ENCODE measurements around the gene SUN3. TPM values are rescaled to one million over a fixed set of nuclear protein-coding genes. Genes with fewer than 3 reads are reported as not detected.

SUN3 gene
- polyA plus RNA-seq, 1 donor from 2014 or later = not detected

- Histone ChIP-seq H3K27ac (ENCODE audit: low read length) (no peak overlapping the region), H4K20me1 (ENCODE audit: insufficient read depth) (no peaks in the 10 kb centered on the region), H2AFZ (ENCODE audit: low read depth, low read length) (no peak overlapping the region), H3K79me2 (replicated peaks; ENCODE audit: insufficient read depth, low read length) (no peaks in the 10 kb centered on the region), H3K36me3 (ENCODE audit: insufficient read depth, low read length) (peaks cover 13% of the 10 kb centered on the region), H3K9me2 (ENCODE audit: insufficient read depth, low read length) (no peaks in the 10 kb centered on the region), H3K9ac (ENCODE audit: low read length) (no peak overlapping the region), H3K27me3 (ENCODE audit: insufficient read depth, low read depth, low read length) (no peaks in the 10 kb centered on the region), H3K9me3 (ENCODE audit: low read length) (peaks cover 5% of the 10 kb centered on the region), H3K4me3 (ENCODE audit: low read length) (no peak overlapping the region), H3K4me2 (ENCODE audit: low read length) (no peak overlapping the region), H3F3A (ENCODE audit: insufficient read depth, low read length, poor library complexity, severe bottlenecking) (no peaks in the 10 kb centered on the region)
- no peak for TF ChIP-seq RAD21 (conservative IDR thresholded peaks at IDR 0.05)
- TF ChIP-seq POLR2AphosphoS5 (IDR thresholded peaks at IDR 0.05) = no peak
- TF ChIP-seq MXI1 (conservative IDR thresholded peaks at IDR 0.05; ENCODE audit: poor library complexity, severe bottlenecking) = no peak
Observed at GRCh38 chr7:47956220-47956619, 72.7 kb downstream of the SUN3 start.

GRCh38 chr7:47954231-47954911 lies 74.5 kb downstream of the SUN3 start:
- Histone ChIP-seq H3K4me3 (ENCODE audit: low read length) (no peak overlapping the region), H3K27ac (ENCODE audit: low read length) (no peak overlapping the region), H3K36me3 (ENCODE audit: insufficient read depth, low read length) (peaks cover 13% of the 10 kb centered on the region), H3K4me2 (ENCODE audit: low read length) (no peak overlapping the region), H3K27me3 (ENCODE audit: insufficient read depth, low read depth, low read length) (no peaks in the 10 kb centered on the region), H3K9me3 (ENCODE audit: low read length) (peaks cover 5% of the 10 kb centered on the region), H3K9ac (ENCODE audit: low read length) (no peak overlapping the region), H4K20me1 (ENCODE audit: insufficient read depth) (no peaks in the 10 kb centered on the region), H2AFZ (ENCODE audit: low read depth, low read length) (no peak overlapping the region), H3K9me2 (ENCODE audit: insufficient read depth, low read length) (no peaks in the 10 kb centered on the region), H3K79me2 (replicated peaks; ENCODE audit: insufficient read depth, low read length) (no peaks in the 10 kb centered on the region), H3F3A (ENCODE audit: insufficient read depth, low read length, poor library complexity, severe bottlenecking) (no peaks in the 10 kb centered on the region)
- TF ChIP-seq POLR2AphosphoS5 (IDR thresholded peaks at IDR 0.05) (no peak), EZH2 (IDR thresholded peaks at IDR 0.05; ENCODE audit: borderline replicate concordance, insufficient read depth, low read length, poor library complexity, severe bottlenecking) (no peak), EP300 (conservative IDR thresholded peaks at IDR 0.05; ENCODE audit: poor library complexity, severe bottlenecking) (no peak), SMC3 (conservative IDR thresholded peaks at IDR 0.05; ENCODE audit: poor library complexity) (no peak), TAF1 (IDR thresholded peaks at IDR 0.05; ENCODE audit: low read depth) (no peak), MXI1 (conservative IDR thresholded peaks at IDR 0.05; ENCODE audit: poor library complexity, severe bottlenecking) (no peak), RAD21 (conservative IDR thresholded peaks at IDR 0.05) (no peak)
- TF ChIP-seq, protein P1, sequence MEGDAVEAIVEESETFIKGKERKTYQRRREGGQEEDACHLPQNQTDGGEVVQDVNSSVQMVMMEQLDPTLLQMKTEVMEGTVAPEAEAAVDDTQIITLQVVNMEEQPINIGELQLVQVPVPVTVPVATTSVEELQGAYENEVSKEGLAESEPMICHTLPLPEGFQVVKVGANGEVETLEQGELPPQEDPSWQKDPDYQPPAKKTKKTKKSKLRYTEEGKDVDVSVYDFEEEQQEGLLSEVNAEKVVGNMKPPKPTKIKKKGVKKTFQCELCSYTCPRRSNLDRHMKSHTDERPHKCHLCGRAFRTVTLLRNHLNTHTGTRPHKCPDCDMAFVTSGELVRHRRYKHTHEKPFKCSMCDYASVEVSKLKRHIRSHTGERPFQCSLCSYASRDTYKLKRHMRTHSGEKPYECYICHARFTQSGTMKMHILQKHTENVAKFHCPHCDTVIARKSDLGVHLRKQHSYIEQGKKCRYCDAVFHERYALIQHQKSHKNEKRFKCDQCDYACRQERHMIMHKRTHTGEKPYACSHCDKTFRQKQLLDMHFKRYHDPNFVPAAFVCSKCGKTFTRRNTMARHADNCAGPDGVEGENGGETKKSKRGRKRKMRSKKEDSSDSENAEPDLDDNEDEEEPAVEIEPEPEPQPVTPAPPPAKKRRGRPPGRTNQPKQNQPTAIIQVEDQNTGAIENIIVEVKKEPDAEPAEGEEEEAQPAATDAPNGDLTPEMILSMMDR (IDR thresholded peaks at IDR 0.05; ENCODE audit: poor library complexity, severe bottlenecking) = no peak
- TF ChIP-seq, protein P2, sequence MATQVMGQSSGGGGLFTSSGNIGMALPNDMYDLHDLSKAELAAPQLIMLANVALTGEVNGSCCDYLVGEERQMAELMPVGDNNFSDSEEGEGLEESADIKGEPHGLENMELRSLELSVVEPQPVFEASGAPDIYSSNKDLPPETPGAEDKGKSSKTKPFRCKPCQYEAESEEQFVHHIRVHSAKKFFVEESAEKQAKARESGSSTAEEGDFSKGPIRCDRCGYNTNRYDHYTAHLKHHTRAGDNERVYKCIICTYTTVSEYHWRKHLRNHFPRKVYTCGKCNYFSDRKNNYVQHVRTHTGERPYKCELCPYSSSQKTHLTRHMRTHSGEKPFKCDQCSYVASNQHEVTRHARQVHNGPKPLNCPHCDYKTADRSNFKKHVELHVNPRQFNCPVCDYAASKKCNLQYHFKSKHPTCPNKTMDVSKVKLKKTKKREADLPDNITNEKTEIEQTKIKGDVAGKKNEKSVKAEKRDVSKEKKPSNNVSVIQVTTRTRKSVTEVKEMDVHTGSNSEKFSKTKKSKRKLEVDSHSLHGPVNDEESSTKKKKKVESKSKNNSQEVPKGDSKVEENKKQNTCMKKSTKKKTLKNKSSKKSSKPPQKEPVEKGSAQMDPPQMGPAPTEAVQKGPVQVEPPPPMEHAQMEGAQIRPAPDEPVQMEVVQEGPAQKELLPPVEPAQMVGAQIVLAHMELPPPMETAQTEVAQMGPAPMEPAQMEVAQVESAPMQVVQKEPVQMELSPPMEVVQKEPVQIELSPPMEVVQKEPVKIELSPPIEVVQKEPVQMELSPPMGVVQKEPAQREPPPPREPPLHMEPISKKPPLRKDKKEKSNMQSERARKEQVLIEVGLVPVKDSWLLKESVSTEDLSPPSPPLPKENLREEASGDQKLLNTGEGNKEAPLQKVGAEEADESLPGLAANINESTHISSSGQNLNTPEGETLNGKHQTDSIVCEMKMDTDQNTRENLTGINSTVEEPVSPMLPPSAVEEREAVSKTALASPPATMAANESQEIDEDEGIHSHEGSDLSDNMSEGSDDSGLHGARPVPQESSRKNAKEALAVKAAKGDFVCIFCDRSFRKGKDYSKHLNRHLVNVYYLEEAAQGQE (IDR thresholded peaks at IDR 0.05; ENCODE audit: borderline replicate concordance) = no peak
